GM19455 (cell line): Measurements from ENCODE around the gene SLCO1B1.
"Not testable (repeated sequence)": the region's sequence is repeated elsewhere in the genome, so short reads cannot be mapped to it uniquely, and the experiment has no call there.

ENCODE experiments used
- ATAC-seq: cut with Tn5 transposase; IDR thresholded peaks from one replicate; pipeline ENCODE4 v1.9.1; 2021; ENCODE audit not compliant: unreplicated experiment

The SLCO1B1 gene

DNA sequence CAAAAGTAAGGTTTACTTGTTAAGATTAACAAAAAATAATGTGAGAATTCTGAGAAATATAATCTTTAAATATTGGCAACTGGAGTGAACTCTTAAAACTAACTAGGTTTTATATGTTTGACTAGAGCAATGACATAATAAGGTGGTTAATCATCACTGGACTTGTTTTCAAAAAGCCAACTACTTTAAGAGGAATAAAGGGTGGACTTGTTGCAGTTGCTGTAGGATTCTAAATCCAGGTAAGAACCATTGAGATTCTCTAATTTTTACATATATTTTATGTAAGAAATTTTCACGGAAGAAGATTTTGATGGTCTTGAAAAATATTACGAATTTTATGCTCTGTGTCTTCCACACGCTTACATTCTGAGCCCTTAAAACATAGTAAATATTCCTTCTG lies at the start of gene SLCO1B1:
Gene SLCO1B1 (plus strand): TSS at position 197 of the 400 bp plus-strand sequence. CDS start 10,381 bp downstream, outside the sequence.
- ATAC-seq = no peak

DNA sequence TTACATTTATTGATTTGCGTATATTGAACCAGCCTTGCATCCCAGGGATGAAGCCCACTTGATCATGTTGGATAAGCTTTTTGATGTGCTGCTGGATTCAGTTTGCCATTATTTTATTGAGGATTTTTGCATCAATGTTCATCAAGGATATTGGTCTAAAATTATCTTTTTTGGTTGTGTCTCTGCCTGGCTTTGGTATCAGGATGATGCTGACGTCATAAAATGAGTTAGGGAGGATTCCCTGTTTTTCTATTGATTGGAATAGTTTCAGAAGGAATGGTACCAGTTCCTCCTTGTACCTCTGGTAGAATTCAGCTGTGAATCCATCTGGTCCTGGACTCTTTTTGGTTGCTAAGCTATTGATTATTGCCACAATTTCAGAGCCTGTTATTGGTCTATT lies 46.2 kb upstream of the SLCO1B1 start:
- ATAC-seq = not testable (repeated sequence)

DNA sequence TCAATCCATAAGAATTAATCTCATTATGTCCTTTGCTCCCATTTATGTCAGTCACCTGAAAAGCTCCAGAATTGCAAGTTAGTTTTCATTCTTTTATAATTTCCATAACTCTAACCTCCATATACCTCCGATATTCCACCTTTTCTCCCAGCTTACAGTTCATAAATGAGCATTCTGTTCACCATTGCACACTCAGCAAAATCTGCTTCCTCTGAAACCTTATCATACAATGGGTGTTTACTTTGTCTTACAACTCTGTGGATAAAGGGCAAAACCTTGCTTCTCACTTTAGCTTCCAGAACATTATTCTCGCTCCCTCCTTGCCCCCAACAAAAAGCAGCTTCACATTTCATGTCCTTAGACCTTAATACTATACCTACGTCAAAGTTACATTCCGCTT lies 19.3 kb upstream of the SLCO1B1 start:
- no peak for ATAC-seq

DNA sequence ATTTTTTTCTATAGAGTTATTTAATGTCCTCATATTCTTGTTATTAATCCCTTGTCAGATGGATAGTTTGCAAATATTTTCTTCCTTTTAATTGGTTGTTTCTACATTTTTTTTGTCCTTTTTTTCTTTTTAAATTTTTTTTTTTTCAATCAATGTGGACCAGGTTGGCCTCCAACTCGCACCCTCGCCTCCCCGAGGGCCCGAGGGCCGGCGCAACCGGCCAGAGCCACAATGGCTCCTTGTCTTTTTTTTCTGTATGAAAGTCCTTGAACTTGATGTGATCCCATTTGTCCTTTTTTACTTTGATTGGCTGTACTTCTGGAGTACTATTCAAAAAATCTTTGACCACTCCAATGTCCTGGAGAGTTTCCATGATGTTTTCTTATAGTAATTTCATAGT lies 17.7 kb upstream of the SLCO1B1 start:
- no peak for ATAC-seq

DNA sequence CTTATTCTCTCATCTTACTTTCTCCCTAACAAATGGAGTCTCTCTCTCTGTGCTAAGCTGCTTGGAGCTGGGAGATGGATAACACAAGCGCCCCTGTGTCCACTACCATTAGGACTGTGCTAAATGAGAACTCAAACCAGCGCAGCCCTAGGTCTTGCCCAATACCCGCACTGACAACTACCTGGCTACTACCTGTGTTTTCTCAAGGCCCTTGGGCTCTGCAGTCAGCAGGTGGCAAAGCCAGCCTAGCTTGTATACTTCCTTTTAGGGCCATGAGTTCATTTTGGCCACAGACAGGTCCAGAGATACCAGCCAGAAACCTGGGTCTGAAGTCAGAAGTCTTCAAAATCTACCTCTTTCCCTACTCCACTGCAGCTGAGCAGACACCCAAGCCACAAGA lies 13.0 kb upstream of the SLCO1B1 start:
- no peak for ATAC-seq

GRCh38 chr12:21118760-21119159 lies 12.2 kb upstream of the SLCO1B1 start:
- no peak for ATAC-seq

- no peak for ATAC-seq
Observed at GRCh38 chr12:21129351-21129750, 1.6 kb upstream of the SLCO1B1 start.

DNA sequence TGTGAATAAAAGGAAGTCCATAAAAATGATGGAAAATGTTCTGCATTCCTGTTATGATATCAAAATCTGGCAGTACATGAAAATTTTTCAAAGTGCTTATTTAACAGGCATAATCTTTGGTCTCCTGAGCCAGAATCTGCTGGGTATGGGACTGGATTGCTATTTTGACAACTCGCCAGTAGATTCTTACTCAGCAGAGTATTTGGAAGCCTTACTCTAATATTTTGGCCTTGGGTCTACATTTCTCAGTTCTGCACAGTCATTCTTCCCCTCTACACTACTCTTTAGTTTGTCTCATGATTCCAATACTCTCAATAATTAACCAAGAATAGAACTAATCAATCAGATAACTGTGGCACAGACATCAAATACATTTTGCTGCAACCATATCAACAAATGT lies 1.1 kb upstream of the SLCO1B1 start:
- ATAC-seq = no peak

DNA sequence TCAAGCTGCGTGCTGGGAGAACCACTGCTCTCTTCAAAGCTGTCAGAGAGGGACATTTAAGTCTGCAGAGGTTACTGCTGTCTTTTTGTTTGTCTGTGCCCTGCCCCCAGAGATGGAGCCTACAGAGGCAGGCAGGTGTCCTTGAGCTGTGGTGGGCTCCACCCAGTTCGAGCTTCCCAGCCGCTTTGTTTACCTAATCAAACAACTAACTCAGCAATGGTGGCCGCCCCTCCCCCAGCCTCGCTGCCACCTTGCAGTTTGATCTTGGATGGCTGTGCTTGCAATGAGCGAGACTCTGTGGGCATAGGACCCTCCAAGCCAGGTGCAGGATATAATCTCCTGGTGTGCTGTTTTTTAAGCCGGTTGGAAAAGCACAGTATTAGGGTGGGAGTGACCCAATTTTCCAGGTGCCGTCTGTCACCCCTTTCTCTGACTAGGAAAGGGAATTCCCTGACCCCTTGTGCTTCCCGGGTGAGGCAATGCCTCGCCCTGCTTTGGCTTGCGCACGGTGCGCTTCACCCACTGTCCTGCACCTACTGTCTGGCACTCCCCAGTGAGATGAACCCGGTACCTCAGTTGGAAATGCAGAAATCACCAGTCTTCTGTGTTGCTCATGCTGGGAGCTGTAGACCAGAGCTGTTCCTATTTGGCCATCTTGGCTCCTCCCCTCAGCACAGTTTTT lies 6.5 kb downstream of the SLCO1B1 start:
- ATAC-seq = not testable (repeated sequence)

GRCh38 chr12:21138016-21138415 lies 7.0 kb downstream of the SLCO1B1 start:
- ATAC-seq = no peak

GRCh38 chr12:21144309-21144708 lies 13.3 kb downstream of the SLCO1B1 start:
- ATAC-seq = no peak

DNA sequence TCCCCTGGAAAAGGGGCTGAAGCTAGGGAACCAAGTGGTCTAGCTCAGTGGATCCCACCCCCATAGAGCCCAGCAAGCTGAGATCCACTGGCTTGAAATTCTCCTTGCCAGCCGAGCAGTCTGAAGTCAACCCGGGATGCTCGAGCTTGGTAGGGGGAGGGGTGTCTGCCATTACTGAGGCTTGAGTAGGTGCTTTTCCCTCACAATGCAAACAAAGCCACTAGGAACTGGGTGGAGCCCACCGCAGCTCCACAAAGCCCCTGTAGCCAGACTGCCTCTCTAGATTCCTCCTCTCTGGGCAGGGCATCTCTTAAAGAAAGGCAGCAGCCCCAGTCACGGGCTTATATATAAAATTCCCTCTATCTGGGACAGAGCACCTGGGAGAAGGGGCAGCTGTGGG lies 18.9 kb downstream of the SLCO1B1 start:
- ATAC-seq = not testable (repeated sequence)

- no peak for ATAC-seq
Observed at GRCh38 chr12:21151184-21151583, 20.2 kb downstream of the SLCO1B1 start.

GRCh38 chr12:21155522-21156351 lies 24.7 kb downstream of the SLCO1B1 start:
- ATAC-seq = no peak

DNA sequence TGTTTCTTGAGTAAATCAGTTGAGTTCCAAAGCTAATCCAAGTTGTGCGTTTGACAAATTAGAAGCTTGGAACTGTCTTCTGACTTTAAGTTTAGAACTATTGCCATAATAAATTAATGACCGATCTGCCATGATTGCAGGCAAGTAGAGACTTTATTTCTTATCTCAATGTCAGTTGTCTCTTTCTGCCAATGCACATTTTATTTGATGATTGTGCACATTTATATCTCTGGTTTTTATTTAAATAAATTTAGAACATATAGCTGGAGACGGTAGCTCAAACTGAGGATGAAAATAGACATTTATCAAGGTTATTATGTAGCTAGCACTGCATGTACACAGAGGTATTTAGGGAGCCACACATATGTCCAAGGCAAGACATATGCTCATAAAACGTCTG lies 34.1 kb downstream of the SLCO1B1 start:
- no peak for ATAC-seq

DNA sequence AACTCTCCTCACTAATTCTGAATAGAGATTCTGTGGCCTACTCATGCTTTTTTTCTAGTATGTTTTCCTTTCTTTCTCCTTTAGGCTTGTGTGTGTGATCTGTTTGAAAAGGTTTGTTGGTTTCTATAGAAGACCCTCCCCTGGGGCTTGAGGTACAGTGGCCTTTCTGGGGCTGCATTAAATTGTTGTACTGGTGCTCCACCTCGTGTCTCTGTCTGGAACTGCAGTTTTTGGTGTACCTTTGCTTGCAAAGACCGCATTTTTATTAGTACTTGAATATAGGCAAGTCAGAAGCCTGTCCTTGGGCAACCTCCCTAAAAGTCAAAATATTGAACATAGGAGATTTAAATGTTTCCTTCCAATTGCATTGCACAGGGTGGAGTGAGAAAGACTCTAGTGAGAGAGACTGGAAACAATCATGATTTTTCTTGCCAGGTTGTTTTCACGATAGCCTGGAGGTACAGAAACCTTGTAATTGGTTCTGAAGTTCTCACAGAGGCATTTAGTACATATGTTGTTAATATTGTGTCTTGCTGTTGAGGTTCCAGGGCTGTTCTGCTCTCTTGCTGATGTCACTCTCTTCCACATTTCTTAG lies 39.0 kb downstream of the SLCO1B1 start:
- peak; percentile 87 for ATAC-seq

DNA sequence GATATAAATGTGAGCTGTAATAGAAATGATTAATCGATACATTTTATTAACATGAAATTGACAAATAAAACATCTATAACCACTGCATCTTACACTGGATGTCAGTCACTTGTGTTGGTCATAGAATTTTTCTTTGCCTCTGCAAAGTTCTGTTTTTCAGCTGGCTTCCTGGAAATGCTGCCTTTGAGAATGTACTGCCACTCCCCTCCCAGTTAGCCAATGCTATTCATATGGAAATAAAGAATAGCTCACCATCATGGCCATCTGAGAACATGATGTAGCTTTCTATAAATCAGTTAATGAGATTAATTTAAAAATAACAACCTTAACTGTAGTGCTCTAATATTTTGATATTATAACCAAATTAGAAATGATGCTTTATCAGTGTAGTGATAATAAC lies 41.1 kb downstream of the SLCO1B1 start:
- ATAC-seq = no peak

DNA sequence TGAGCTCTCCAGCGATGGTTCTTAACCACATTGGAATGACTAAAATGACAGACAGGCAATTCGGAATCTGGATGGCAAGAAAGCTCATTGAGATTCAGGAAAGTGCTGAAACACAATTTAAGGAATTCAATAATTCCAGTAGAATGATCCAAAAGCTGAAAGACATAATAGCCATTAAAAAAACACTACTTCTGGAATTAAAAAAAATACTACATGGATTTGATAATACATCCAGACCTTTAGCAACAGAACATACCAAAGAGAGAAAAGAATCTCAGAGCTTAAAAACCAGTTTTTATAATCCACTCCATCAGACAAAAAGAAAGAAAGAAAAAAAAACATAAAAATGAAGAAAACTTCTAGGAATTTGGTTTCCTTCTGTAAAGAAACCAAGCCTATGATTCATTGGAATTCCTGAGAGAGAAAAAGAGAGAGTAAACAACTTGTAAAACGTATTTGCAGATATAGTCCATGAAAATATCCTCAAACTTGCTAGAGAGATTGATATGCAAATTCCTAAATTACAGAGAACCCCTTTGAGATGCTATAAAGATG lies 52.8 kb downstream of the SLCO1B1 start:
- no peak for ATAC-seq

GRCh38 chr12:21190016-21190415 lies 59.0 kb downstream of the SLCO1B1 start:
- no peak for ATAC-seq

DNA sequence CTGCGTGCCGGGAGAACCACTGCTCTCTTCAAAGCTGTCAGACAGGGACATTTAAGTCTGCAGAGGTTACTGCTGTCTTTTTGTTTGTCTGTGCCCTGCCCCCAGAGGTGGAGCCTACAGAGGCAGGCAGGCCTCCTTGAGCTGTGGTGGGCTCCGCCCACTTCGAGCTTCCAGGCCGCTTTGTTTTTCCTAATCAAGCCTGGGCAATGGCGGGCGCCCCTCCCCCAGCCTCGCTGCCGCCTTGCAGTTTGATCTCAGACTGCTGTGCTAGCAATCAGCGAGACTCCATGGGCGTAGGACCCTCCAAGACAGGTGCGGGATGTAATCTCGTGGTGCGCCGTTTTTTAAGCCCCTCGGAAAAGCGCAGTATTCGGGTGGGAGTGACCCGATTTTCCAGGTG lies 83.4 kb downstream of the SLCO1B1 start:
- ATAC-seq = not testable (repeated sequence)

DNA sequence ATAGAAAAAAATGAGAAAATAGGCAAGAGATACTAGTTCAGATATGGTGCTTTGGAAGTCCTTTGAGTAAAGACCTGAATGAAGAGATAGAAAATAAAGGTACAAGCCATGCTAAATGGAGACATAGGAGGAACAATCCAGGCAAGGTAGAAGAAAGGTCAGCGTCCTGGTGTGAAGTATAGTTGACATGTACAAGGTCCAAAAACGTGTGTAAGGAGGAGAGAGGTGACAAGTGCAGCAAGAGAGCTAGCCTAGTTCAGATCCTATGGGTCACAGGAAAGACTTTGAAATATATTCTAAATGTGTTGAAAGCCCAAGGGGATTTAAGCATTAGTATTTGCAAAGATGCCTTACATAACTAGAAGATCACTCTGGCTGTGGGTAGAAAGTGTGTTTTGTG lies 88.2 kb downstream of the SLCO1B1 start:
- no peak for ATAC-seq

GRCh38 chr12:21220266-21220665 lies 89.3 kb downstream of the SLCO1B1 start:
- ATAC-seq = no peak
